AG08396 (cell line): ENCODE results near the gene IL17D.

Source experiments
- DNase-seq: peaks from one replicate; pipeline ENCODE4 v3.0.0; 2012; ENCODE audit warnings: low spot score, mixed read lengths

The IL17D gene

DNA sequence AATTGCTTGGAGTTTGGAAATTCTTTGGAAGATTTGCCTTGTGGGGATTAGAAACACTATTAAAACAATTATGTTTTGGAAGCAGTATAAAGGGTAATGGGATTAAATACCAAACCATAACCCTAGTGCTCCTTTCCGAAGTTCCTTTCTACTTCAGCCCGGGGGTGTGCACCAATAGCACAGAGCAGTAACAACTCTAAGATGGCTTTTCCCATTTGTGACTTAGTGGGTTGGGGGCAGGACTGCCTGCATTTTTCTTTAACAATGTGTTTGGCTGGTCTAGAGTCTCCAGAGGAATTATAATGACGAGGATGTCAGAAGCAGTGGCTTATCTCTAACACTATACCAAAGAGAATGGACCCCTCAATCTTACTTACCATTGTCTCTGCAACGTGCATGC, 11.9 kb upstream of the IL17D start:
- no peak for DNase-seq

DNA sequence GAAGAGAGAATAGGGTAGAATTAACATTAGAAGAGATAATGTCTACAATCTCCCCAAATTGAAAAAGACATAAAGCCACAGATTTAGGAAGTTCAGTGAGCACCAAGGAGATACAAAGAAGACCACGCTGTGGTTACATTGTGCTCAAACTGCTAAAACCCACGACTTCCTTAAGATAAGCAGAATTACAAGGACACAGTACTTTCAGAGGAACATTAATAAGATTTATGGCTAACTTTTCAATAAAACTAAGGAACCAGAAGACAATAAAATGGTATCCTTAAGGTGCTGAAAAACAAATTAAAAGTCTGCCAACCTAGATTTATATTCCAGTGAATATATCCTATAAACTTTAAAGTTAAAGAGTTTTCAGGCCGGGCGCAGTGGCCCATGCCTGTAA, 7.4 kb upstream of the IL17D start:
- DNase-seq, result no peak

DNA sequence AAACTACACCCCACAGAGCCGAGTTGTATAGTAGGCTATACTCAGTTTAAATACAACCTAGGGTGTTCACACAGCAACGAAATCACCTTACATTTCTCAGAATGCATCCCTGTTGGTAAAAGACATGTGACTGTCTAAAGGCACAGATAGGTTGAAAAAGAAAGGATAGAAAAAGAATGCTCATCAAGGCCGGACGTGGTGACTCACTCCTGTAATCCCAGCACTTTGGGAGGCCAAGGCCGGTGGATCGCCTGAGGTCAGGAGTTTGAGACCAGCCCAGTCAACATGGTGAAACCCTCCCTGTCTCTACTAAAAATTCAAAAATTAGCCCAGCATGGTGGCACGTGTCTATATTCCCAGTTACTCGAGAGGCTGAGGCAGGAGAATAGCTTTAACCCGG, 3.8 kb upstream of the IL17D start:
- no peak for DNase-seq

GRCh38 chr13:20700288-20700687, 3.2 kb upstream of the IL17D start:
- no peak for DNase-seq

DNA sequence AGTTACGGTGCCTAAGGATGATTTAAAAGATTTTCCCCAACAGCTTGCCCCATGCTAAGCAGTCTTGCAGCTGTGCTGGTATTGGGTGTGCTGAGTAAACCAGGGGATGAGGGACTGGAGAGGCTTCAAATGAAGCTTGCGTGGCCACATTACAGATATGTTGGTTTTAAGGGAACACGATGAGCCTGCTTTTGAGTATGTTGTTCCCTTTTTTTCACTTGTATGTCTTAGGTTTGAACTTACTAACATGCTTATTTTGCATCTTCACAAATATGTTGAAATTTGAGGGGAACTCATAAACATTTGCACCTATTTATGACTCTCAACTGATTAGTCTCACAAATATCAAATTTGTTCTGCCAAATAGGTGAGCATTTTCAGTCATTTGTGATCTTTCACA, 2.0 kb upstream of the IL17D start:
- no peak for DNase-seq

GRCh38 chr13:20702530-20702914, 977 bp upstream of the IL17D start:
- DNase-seq, result no peak

GRCh38 chr13:20703780-20704458, 420 bp downstream of the IL17D start:
- peak; percentile 95 for DNase-seq

DNA sequence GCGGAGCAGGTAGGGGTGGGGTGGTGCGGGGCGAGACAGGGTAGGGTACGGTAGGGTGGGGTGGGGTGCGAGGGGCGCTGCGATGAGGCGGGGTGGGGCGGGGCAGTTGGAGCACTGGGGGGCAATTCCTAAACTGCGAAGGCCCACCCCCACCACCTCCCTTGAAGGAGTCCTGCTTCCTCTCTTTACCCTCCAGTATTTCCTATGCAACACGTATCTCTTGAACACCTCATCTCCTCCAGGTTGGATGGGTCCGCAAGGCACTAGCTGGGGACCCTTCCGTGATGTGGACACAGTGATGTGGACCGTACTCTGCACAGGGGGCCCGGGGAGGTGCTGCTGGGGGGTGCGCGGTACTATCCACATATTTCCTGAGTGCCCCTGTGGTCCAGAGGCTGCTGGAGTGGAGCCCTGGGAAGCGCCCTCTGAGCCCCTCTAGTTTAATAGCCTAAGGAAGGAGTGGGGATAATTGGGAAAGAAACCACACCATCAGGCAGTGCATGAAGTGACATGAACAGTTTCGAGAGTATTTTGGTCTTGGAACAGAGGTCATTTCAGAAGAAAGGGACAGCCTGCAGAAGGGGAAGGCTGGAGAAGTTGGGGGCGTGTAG, 1.1 kb downstream of the IL17D start:
- no peak for DNase-seq

DNA sequence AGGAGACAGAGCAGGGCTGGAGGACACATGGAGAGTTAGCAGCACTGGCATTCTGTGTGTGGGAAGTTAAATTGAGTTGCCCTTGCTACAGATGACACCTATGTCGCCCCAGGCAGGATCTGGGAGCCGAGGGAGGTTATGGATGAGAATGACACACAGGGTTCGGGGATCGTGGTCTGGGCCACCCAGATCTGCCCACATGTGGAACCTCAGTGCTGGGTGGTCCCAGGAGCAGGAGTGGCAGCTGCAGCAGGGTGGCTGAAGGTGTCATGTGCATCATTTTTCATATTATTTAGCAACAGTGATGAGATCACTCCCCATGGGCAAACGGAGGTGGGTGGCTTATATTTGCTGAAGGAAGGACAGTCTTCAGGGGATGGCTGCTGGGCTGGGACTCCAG, 3.2 kb downstream of the IL17D start:
- no peak for DNase-seq

GRCh38 chr13:20708216-20708615, 4.7 kb downstream of the IL17D start:
- no peak for DNase-seq

DNA sequence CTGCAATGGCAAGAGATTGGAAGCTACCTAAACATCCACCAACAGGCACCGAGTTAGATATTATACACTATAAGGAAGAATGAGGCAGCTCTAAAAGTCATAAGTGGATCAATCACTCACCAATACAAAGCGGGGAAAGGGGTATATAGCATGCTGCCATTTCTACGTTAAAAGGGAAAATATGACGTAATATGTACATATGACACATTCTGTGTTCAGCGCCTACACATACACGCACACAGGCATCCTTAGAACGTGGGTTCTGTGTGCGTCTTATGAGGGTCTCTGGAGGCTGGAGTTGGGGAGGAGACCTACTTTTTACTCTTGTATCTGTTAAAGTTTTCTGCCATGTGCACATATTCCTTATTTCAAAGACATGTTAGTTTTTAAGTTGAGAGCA, 5.9 kb downstream of the IL17D start:
- no peak for DNase-seq

DNA sequence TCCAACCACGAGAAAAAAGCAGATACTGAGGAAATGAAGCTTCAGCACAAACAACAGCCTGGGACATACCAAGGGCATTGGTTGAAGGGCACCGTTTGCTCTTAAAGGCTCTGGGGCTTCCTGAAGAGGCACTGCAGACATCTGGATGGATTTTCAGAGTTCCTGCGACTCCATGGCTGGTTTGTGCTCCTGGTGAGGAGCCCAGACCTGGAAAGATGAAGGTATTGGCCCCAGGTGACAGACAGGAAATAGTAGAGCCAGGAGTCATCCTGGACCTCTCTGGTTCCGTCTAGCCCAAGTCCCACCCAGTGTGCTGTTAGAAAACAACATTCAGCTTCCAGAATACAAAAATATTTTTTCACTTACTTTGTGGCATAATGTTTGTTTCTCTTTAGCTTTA, 6.3 kb downstream of the IL17D start:
- DNase-seq, result no peak

- DNase-seq, result no peak
Measured at GRCh38 chr13:20711301-20712044, 8.0 kb downstream of the IL17D start.

- DNase-seq, result no peak
Measured at GRCh38 chr13:20713014-20713376, 9.5 kb downstream of the IL17D start.

DNA sequence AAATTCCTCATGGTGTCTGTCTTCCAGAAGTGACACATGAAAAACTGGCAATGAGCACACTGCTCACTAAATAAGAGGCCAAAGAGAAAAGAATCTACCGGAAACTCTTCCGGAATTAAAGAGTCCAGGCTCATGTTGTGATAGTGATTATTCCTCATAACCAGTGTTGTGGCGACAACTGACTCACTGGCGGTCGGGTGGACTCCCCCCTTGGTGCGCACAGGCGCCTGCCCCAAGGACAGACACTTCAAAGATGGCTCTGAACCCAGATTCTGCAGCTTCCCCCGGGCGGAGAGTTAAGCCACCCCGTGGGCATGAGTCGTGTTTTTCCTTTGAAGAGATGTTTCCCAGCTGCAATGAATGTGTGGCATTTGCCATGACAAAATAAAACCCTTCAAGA, 10.3 kb downstream of the IL17D start:
- DNase-seq, result peak; percentile 66

GRCh38 chr13:20714161-20714560, 10.7 kb downstream of the IL17D start:
- DNase-seq, result peak; percentile 63

DNA sequence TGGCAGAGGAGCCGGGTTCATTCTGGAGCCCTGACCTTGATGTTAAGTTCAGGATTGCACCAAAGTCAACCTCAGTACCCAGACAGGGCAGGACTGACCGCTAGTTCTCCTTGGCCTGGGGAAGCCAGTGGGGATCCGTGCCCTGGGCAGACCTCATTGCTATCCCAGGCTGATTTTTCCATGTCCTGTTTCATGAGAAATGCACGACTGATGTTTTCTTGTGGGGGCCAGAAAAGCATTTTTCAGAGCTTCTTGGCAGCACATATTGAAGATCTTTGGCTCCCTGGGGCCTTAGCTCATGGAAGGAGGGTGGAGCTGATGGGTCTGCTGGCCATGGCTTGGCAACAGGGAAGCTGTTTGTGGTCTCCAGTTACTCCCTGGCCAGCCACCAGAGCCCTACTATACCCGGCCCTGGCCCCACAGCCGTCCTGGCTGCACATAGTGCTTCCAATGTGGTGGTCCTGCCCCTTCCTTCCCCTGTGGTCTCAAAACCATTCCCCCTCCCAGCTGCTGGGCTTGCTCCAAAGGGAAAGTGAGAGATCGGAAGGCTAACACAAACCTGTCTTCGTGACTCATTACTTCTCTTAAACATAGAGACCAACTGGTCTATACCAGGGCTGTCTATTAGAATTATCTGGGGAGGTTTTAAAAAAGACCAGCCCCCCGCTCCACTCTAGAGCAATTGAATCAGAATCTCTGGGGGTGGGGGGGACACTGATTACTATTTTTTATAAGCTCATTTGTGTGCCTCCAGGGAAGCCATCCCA, 11.2 kb downstream of the IL17D start:
- peak; percentile 65 for DNase-seq

DNA sequence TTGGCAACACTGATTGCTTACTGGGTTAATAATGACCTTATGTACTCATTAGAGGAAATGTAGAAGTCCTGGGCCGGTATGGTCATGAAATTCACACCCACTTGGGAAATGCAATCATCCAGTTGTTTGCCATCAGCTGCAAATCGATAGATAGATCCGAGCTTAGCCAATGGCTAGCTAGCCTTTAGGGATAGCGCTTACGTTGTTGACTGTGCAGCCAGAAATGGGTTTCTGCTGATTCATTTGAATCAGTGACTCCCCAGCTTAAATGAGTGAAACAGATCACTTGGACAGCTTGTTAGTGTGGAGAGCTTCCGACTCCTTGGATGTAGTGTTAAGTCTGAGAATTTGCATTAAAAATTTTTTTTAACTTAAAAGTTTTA, 11.8 kb downstream of the IL17D start:
- DNase-seq, result no peak

DNA sequence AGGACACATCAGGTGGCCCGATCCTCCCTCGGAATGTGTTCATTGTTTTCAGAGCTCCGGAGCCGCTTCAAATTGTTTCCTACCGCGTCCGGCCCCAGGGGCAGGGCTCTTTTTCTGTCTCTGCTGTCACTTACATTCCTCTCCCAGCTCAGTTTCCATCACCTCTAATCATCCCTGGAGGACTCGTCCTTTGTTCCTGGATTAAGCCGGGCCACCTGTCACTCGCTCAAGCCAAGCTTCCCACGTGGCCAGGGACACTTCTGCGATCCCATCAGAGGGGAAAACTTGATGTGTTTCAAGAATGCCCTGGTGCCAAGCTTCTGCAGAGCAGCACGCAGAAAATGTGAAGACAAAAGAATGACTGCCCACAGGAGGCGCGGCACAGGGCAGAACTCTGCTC, 13.5 kb downstream of the IL17D start:
- DNase-seq, result no peak

DNA sequence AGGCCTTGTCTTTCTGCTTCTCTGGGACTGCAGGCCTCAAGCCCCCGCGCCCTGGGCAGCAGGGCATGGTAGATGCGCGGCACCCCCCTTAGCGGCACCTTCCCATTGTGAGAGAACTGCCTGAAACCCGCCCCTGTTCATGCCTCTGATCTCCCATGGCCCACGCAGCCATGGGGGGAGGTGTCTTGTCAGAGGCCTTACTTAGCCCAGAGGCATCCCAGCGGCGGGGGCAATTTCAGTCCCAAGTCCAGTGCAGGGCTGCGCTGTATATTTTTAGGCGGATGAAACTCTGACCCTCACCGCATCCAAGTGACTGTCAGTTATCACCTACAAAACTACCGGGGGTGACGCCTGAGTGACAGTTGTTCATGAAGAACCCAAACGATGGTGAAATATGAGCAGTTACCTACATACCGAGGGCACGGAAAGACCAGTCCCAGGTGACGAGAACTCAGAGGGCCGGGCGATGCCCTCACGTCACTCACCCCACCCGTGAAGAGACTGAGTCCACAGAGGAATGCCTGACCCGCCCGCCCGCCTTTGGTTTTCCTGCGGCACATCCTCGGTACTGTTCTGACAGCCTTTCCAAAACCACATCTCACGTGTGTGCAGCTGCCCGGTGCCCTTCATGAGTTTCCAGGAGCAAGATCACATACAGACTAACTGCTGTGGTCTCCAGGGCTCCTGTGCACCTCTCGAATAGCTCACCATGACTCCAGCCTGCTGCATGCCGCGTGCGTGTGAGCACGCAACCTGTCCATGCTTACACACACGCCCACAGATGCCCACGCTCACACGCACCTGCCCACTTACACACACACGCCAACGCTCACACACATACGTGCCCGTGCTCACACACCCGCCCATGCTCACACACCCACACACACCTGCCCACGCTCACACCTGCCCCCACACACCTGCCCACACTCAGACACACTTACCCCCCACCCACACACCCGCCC, 14.4 kb downstream of the IL17D start:
- no peak for DNase-seq

- DNase-seq, result no peak
Measured at GRCh38 chr13:20718958-20719566, 15.6 kb downstream of the IL17D start.
